H9 (cell line): Measurements from ENCODE around the gene VPS35L. TPM values are rescaled to one million over a fixed set of nuclear protein-coding genes. Genes with fewer than 3 reads are reported as not detected.

Experiments
- DNase-seq: peaks from one replicate; pipeline ENCODE4 v3.0.0-alpha.2; 2017
- H2AFZ ChIP-seq: one replicate; pipeline ENCODE4 v1.6.1; 2013; ENCODE audit warnings: mild to moderate bottlenecking, low read length, control low read depth, moderate library complexity
- H2AK5ac ChIP-seq: 2 replicates; pipeline ENCODE4 v1.6.1; 2013; ENCODE audit warnings: low read length, control low read depth, mixed read lengths; ENCODE audit not compliant: insufficient read length
- H2BK120ac ChIP-seq: one replicate; pipeline ENCODE4 v1.6.1; 2013; ENCODE audit warnings: low read depth, mild to moderate bottlenecking, low read length, control low read depth, inconsistent platforms; ENCODE audit not compliant: poor library complexity, severe bottlenecking
- H2BK12ac ChIP-seq: 2 replicates; pipeline ENCODE4 v1.6.1; 2013; ENCODE audit warnings: low read length, control low read depth, mixed read lengths, low read depth; ENCODE audit not compliant: insufficient read length
- H2BK15ac ChIP-seq: 2 replicates; pipeline ENCODE4 v1.6.1; 2013; ENCODE audit warnings: low read depth, low read length, control low read depth
- H2BK20ac ChIP-seq: one replicate; pipeline ENCODE4 v1.6.1; 2013; ENCODE audit warnings: low read depth, mild to moderate bottlenecking, low read length, control low read depth, inconsistent platforms; ENCODE audit not compliant: poor library complexity, severe bottlenecking
- H2BK5ac ChIP-seq: 2 replicates; pipeline ENCODE4 v1.6.1; 2013; ENCODE audit warnings: low read length, control low read depth, mixed read lengths; ENCODE audit not compliant: insufficient read length
- H3K14ac ChIP-seq: 2 replicates; pipeline ENCODE4 v1.6.1; 2013; ENCODE audit warnings: low read length, control low read depth; ENCODE audit not compliant: insufficient read depth
- H3K18ac ChIP-seq: 2 replicates; pipeline ENCODE4 v1.6.1; 2013; ENCODE audit warnings: low read depth, mild to moderate bottlenecking, mixed read lengths, low read length, control low read depth; ENCODE audit not compliant: insufficient read length
- H3K23ac ChIP-seq: 2 replicates; pipeline ENCODE4 v1.6.1; 2013; ENCODE audit warnings: low read length, control low read depth, mixed read lengths, low read depth; ENCODE audit not compliant: insufficient read length
- H3K23me2 ChIP-seq: 2 replicates; pipeline ENCODE4 v1.6.1; 2013; ENCODE audit warnings: low read depth, mild to moderate bottlenecking, mixed read lengths, low read length, control low read depth; ENCODE audit not compliant: insufficient read length, poor library complexity, severe bottlenecking
- H3K27ac ChIP-seq: 2 replicates; pipeline ENCODE4 v1.5.1; 2013; ENCODE audit warnings: low read length, control low read depth, mixed read lengths, low read depth; ENCODE audit not compliant: insufficient read length
- H3K27me3 ChIP-seq: 2 replicates; pipeline ENCODE4 v1.6.1; 2013; ENCODE audit warnings: low read length, control low read depth, inconsistent platforms; ENCODE audit not compliant: insufficient read depth
- H3K4ac ChIP-seq: 2 replicates; pipeline ENCODE4 v1.6.1; 2013; ENCODE audit warnings: low read depth, mild to moderate bottlenecking, control low read depth, inconsistent platforms, low read length, moderate library complexity
- H3K4me1 ChIP-seq: 2 replicates; pipeline ENCODE4 v1.6.1; 2013; ENCODE audit warnings: low read length, control low read depth, inconsistent platforms; ENCODE audit not compliant: insufficient read depth
- H3K4me2 ChIP-seq: 2 replicates; pipeline ENCODE4 v1.6.1; 2013; ENCODE audit warnings: low read length, control low read depth, mixed read lengths; ENCODE audit not compliant: insufficient read length, insufficient read depth
- H3K56ac ChIP-seq: 2 replicates; pipeline ENCODE4 v1.6.1; 2013; ENCODE audit warnings: low read depth, mild to moderate bottlenecking, mixed read lengths, low read length, control low read depth; ENCODE audit not compliant: insufficient read length
- H3K79me1 ChIP-seq: 2 replicates; pipeline ENCODE4 v1.6.1; 2013; ENCODE audit warnings: low read depth, mild to moderate bottlenecking, moderate library complexity, low read length, control low read depth, inconsistent platforms; ENCODE audit not compliant: insufficient read depth, poor library complexity, severe bottlenecking
- H3K79me2 ChIP-seq: 2 replicates; pipeline ENCODE4 v1.6.1; 2013; ENCODE audit warnings: low read length, control low read depth, inconsistent platforms; ENCODE audit not compliant: insufficient read depth
- H3K9ac ChIP-seq: 2 replicates; pipeline ENCODE4 v1.6.1; 2013; ENCODE audit warnings: low read length, control low read depth, mixed read lengths; ENCODE audit not compliant: insufficient read length; ENCODE audit errors: extremely low read depth
- H3K9me3 ChIP-seq: one replicate; pipeline ENCODE4 v1.6.1; 2013; ENCODE audit warnings: low read depth, low read length, inconsistent platforms; ENCODE audit not compliant: control insufficient read depth
- H3T11ph ChIP-seq: one replicate; pipeline ENCODE4 v1.6.1; 2013; ENCODE audit warnings: mild to moderate bottlenecking, low read length, control low read depth, inconsistent platforms
- H4K20me1 ChIP-seq: one replicate; pipeline ENCODE4 v1.6.1; 2013; ENCODE audit not compliant: control insufficient read depth, insufficient read length, insufficient read depth
- H4K5ac ChIP-seq: 2 replicates; pipeline ENCODE4 v1.6.1; 2013; ENCODE audit warnings: low read depth, mild to moderate bottlenecking, mixed read lengths, low read length, control low read depth; ENCODE audit not compliant: insufficient read length
- H4K8ac ChIP-seq: replicated peaks from 2 replicates; pipeline ENCODE4 v1.6.1; 2013; ENCODE audit warnings: low read length, control low read depth, mixed read lengths, low read depth; ENCODE audit not compliant: insufficient read length
- H4K91ac ChIP-seq: 2 replicates; pipeline ENCODE4 v1.6.1; 2013; ENCODE audit warnings: low read depth, mild to moderate bottlenecking, moderate library complexity, mixed read lengths, low read length, control low read depth; ENCODE audit not compliant: insufficient read length
- H3K27ac Mint-ChIP-seq, 3 experiments: 2 replicates in 2 of 3; 3 replicates in 1 of 3; pipeline ENCODE4 v1.8.0; 2020 to 2021; ENCODE audit warnings: mixed read lengths in 3 of 3, mild to moderate bottlenecking in 1 of 3, moderate library complexity in 1 of 3
- H3K27me3 Mint-ChIP-seq: 2 replicates; pipeline ENCODE4 v1.8.0; 2021; ENCODE audit warnings: low read depth, mild to moderate bottlenecking, moderate library complexity, mixed read lengths
- H3K36me3 Mint-ChIP-seq, 3 experiments: 2 replicates in 2 of 3; 3 replicates in 1 of 3; pipeline ENCODE4 v1.8.0; 2020 to 2021; ENCODE audit warnings: low read depth in 3 of 3, mixed read lengths in 3 of 3; ENCODE audit not compliant: insufficient read depth in 1 of 3
- H3K4me1 Mint-ChIP-seq, 2 experiments: 2 replicates each; pipeline ENCODE4 v1.8.0; 2020; ENCODE audit warnings: mixed read lengths in 2 of 2
- H3K4me3 Mint-ChIP-seq, 2 experiments: 2 replicates in 1 of 2; 3 replicates in 1 of 2; pipeline ENCODE4 v1.8.0; 2020 to 2021; ENCODE audit warnings: mild to moderate bottlenecking in 2 of 2, mixed read lengths in 2 of 2, moderate library complexity in 1 of 2
- H3K9me3 Mint-ChIP-seq, 2 experiments: 2 replicates in 1 of 2; 3 replicates in 1 of 2; pipeline ENCODE4 v1.8.0; 2020; ENCODE audit warnings: mild to moderate bottlenecking in 2 of 2, mixed read lengths in 2 of 2, moderate library complexity in 1 of 2
- WGBS: extraction: QIAGEN DNeasy Blood & Tissue Kit; methylation state at CpG from one replicate; pipeline ENCODE4 v1.1.7; 2013; ENCODE audit warnings: missing lambda C conversion rate, low lambda C conversion rate, mixed read lengths; ENCODE audit not compliant: insufficient read length; ENCODE audit errors: extremely low coverage; 5-methylcytosine and 5-hydroxymethylcytosine counted together
- total RNA-seq: library from RNA; stranded (reverse); gene quantifications from 2 replicates; pipeline ENCODE4 v1.2.1, GENCODE V29; 2021
- TF ChIP-seq, protein P1 (sequence below): fragments of 200-600 bp; sonication (generic); conservative IDR thresholded peaks from 3 replicates; pipeline ENCODE4 v1.8.0; 2021; ENCODE audit warnings: antibody characterized with exemption, mild to moderate bottlenecking

The VPS35L gene
- total RNA-seq, 1 experiment from 2014 or later = 58.4 TPM

DNA sequence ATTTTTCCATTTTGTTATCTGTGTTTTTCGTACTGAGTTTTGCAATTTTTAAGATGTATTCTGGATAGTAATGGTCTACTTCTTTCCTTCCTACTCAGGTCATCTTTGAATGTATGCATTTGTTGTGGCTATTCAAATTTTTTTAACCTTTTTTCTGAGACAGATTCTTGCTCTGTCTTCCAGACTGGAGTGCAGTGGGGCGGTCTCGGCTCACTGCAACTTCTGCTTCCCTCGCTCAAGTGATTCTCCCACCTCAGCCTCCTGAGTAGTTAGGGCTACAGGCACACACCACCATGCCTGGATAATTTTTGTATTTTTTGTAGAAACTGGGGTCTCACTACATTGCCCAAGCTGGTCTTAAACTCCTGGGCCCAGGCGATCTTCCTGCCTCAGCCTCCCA is 33.6 kb downstream of the VPS35L start:
- no peak overlapping the region for H4K91ac ChIP-seq
- H3T11ph ChIP-seq = no peak overlapping the region
- H3K18ac ChIP-seq = no peak overlapping the region
- H2AFZ ChIP-seq = no peak overlapping the region
- no peak overlapping the region for H2AK5ac ChIP-seq
- no peaks in the 10 kb centered on the region for H3K79me2 ChIP-seq
- TF ChIP-seq, protein P1, sequence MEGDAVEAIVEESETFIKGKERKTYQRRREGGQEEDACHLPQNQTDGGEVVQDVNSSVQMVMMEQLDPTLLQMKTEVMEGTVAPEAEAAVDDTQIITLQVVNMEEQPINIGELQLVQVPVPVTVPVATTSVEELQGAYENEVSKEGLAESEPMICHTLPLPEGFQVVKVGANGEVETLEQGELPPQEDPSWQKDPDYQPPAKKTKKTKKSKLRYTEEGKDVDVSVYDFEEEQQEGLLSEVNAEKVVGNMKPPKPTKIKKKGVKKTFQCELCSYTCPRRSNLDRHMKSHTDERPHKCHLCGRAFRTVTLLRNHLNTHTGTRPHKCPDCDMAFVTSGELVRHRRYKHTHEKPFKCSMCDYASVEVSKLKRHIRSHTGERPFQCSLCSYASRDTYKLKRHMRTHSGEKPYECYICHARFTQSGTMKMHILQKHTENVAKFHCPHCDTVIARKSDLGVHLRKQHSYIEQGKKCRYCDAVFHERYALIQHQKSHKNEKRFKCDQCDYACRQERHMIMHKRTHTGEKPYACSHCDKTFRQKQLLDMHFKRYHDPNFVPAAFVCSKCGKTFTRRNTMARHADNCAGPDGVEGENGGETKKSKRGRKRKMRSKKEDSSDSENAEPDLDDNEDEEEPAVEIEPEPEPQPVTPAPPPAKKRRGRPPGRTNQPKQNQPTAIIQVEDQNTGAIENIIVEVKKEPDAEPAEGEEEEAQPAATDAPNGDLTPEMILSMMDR = no peak
- H3K9me3 Mint-ChIP-seq = no peaks in the 10 kb centered on the region
- no peak overlapping the region for H3K4me2 ChIP-seq
- no peaks in the 10 kb centered on the region for H3K9me3 ChIP-seq
- no peak overlapping the region for H3K4ac ChIP-seq
- H2BK20ac ChIP-seq = no peak overlapping the region
- no peaks in the 10 kb centered on the region for H3K27me3 Mint-ChIP-seq
- H2BK5ac ChIP-seq = no peak overlapping the region
- no peak overlapping the region for H4K8ac ChIP-seq
- H3K4me1 Mint-ChIP-seq = peaks cover 2 to 3% of the 10 kb centered on the region in 2 experiments; a peak in 2 of 4 replicates
- no peaks in the 10 kb centered on the region for H3K79me1 ChIP-seq
- H3K4me3 Mint-ChIP-seq = no peak overlapping the region
- H2BK12ac ChIP-seq = no peak overlapping the region
- H4K20me1 ChIP-seq = no peaks in the 10 kb centered on the region
- H3K27ac Mint-ChIP-seq = peak overlapping the region; percentile 51 to 80 (median 74); a peak in 4 of 7 replicates
- no peak overlapping the region for H4K5ac ChIP-seq
- no peak for DNase-seq
- no peaks in the 10 kb centered on the region for H3K4me1 ChIP-seq
- no peak overlapping the region for H3K56ac ChIP-seq
- H3K27ac ChIP-seq = no peak overlapping the region
- no peak overlapping the region for H2BK15ac ChIP-seq
- no peaks in the 10 kb centered on the region for H3K23me2 ChIP-seq
- H2BK120ac ChIP-seq = no peak overlapping the region
- no peaks in the 10 kb centered on the region for H3K27me3 ChIP-seq
- no peak overlapping the region for H3K14ac ChIP-seq
- no peak overlapping the region for H3K23ac ChIP-seq
- peaks cover 9 to 39% (median 36%) of the 10 kb centered on the region in 3 experiments; a peak in 6 of 7 replicates for H3K36me3 Mint-ChIP-seq
- H3K9ac ChIP-seq = no peak overlapping the region
- no CpG with 5 or more reads among the region's 5 CpGs for WGBS
